Measurements from ENCODE around the gene ADAMTS3. TPM values are rescaled to one million over a fixed set of nuclear protein-coding genes. Genes with fewer than 3 reads are reported as not detected.

The ADAMTS3 gene
- total and polyA plus RNA-seq, 2 of the 13 experiments (the other 11 are each of a cell fraction or from before 2014, with no cell fraction given), result not detected

- BruUV-seq (replicated peaks), result no TSS peak
- no peaks in the 10 kb centered on the region for H3K9me3 ChIP-seq (ENCODE audit: low read length)
- DNase-seq (ENCODE audit: low spot score), result no peak
- no peaks in the 10 kb centered on the region; a peak in 1 of 5 replicates for H3K27me3 ChIP-seq (ENCODE audit: control insufficient read depth in 1 of 2, insufficient read depth in 2 of 2, low read length in 2 of 2)
- H3K9ac ChIP-seq (ENCODE audit: insufficient read depth, low read depth, low read length), result no peak overlapping the region
- in situ Hi-C loops (cut with HindIII; ENCODE audit: extremely low pct_ligation_motif_present, low pct_unique_long_range_greater_than_20kb), result loop anchor here (25.0 kb wide), 1 partner anchor 120 kb away; no protein-coding TSS in a partner anchor
- H3K79me2 ChIP-seq (ENCODE audit: insufficient read depth, low read length), result no peaks in the 10 kb centered on the region
- H3K4me2 ChIP-seq (ENCODE audit: low read depth, low read length), result no peak overlapping the region
- intact Hi-C loops (cut with micrococcal nuclease; ENCODE audit: unreplicated experiment), result no loop called here
- no peaks in the 10 kb centered on the region for H3K4me1 ChIP-seq (ENCODE audit: insufficient read depth, low read length)
- no peak for ATAC-seq
- POLR2A ChIA-PET, result no interaction called here
- no peak overlapping the region for H3K27ac ChIP-seq (ENCODE audit: extremely low read length, insufficient read depth, low read length)
- no peak overlapping the region for H3K4me3 ChIP-seq (replicated peaks in 1 of 3; ENCODE audit: insufficient read depth in 1 of 3, low read depth in 2 of 3, low read length in 3 of 3)
- CTCF ChIA-PET (ENCODE audit: low intra/inter-chr PET ratio, low total read pairs), result no interaction called here
- no peak overlapping the region for H2AFZ ChIP-seq (ENCODE audit: low read length)
- 18% methylated on average over 3 of the region's 3 CpGs for WGBS (ENCODE audit: low lambda C conversion rate)
- no peaks in the 10 kb centered on the region for H4K20me1 ChIP-seq (ENCODE audit: insufficient read depth, low read length)
- no peaks in the 10 kb centered on the region for H3K36me3 ChIP-seq (replicated peaks in 1 of 2; ENCODE audit: control insufficient read depth in 1 of 2, insufficient read depth in 2 of 2, low read length in 2 of 2)
- FAIRE-seq, result no peak
- TF ChIP-seq ZNF569 (CRISPR knock-in tag; IDR thresholded peaks at IDR 0.05; ENCODE audit: borderline replicate concordance) (no peak), NR3C1 (CRISPR knock-in tag; IDR thresholded peaks at IDR 0.05) (no peak), TP53 (CRISPR knock-in tag; conservative IDR thresholded peaks at IDR 0.05) (no peak), PBX2 (CRISPR knock-in tag; IDR thresholded peaks at IDR 0.05) (no peak), ZBTB33 (CRISPR knock-in tag; IDR thresholded peaks at IDR 0.05) (no peak), ZNF253 (CRISPR knock-in tag; IDR thresholded peaks at IDR 0.05; ENCODE audit: borderline replicate concordance) (no peak), TBL1XR1 (IDR thresholded peaks at IDR 0.05; ENCODE audit: borderline replicate concordance, low read length, partially characterized antibody) (no peak), RBM39 (IDR thresholded peaks at IDR 0.05; ENCODE audit: low read depth, low read length, poor library complexity, severe bottlenecking) (no peak), HINFP (CRISPR knock-in tag; IDR thresholded peaks at IDR 0.05; ENCODE audit: low read depth) (no peak), ZNF543 (CRISPR knock-in tag; IDR thresholded peaks at IDR 0.05) (no peak), ZBTB1 (CRISPR knock-in tag; IDR thresholded peaks at IDR 0.05; ENCODE audit: borderline replicate concordance) (no peak), ZNF441 (CRISPR knock-in tag; IDR thresholded peaks at IDR 0.05; ENCODE audit: borderline replicate concordance) (no peak), ZNF496 (CRISPR knock-in tag; IDR thresholded peaks at IDR 0.05; ENCODE audit: insufficient replicate concordance) (no peak), CEBPZ (IDR thresholded peaks at IDR 0.05; ENCODE audit: low read length) (no peak)
These were observed 111.9 kb downstream of the ADAMTS3 start for GRCh38 chr4:72457158-72457557.

Data from HepG2 (cell line).